K562 (cell line): ENCODE results near the gene AKNA.

Experiments used
- BRCA1 ChIP-seq, 2 experiments: fragments of 450-650 bp in 1 of 2; sonication (generic) in 1 of 2; formaldehyde crosslinking in 1 of 2; IDR thresholded peaks; 2 replicates each; pipeline versions ENCODE4 v1.5.0 to v1.6.1; 2017 to 2020; ENCODE audit warnings: mild to moderate bottlenecking in 1 of 2, missing genetic modification reagents in 1 of 2
- FOXK2 ChIP-seq, 2 experiments: fragments of 450-650 bp; IDR thresholded peaks in 1 of 2; conservative IDR thresholded peaks in 1 of 2; 2 replicates each; pipeline ENCODE4 v1.6.1; 2016; ENCODE audit warnings: low read depth in 2 of 2, mild to moderate bottlenecking in 1 of 2
- KAT7 ChIP-seq: sonication (generic); formaldehyde crosslinking; IDR thresholded peaks from 2 replicates; pipeline ENCODE4 v1.8.0; 2022; ENCODE audit warnings: missing genetic modification reagents, mild to moderate bottlenecking, borderline replicate concordance
- ZNF766 ChIP-seq: fragments of 200-800 bp; sonication (Bioruptor generic); conservative IDR thresholded peaks from 2 replicates; pipeline ENCODE4 v1.6.1; 2016; ENCODE audit warnings: missing genetic modification characterization, missing compliant biosample characterization

DNA sequence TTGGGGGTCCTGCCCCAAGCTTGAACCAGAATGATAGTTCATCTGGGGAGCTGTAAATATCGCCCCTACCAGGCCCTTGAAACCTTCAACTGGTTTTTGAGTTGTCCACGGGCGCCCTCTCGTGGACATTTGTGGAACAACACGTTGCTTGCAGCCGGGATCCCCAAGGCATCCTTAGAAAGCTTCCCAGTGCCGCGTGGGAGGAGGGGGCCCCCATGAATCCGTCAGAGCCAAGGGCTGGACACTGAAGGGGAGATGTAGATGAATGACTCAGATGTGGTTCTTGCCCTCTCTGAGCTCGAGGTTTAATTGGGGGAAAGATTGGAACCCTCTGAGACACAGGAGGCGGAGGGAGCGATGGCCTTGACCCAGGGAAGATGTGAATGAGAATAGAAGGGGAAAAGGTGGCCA is 96.7 kb downstream of the AKNA start:
- no peak for TF ChIP-seq FOXK2 (conservative IDR thresholded peaks at IDR 0.05 in 1 of 2, IDR thresholded peaks at IDR 0.05 in 1 of 2; ENCODE audit: low read depth in 2 of 2)
- no peak for TF ChIP-seq BRCA1 (IDR thresholded peaks at IDR 0.05)
- TF ChIP-seq BRCA1 (CRISPR knock-in tag; IDR thresholded peaks at IDR 0.05), result no peak
- no peak for TF ChIP-seq KAT7 (CRISPR knock-in tag)
- TF ChIP-seq ZNF766 (CRISPR knock-in tag), result no peak
